ENCODE data around the gene SENP3. TPM values are rescaled to one million over a fixed set of nuclear protein-coding genes. Genes with fewer than 3 reads are reported as not detected.
A peak's percentile ranks its signal among the peaks of the same experiment; 100 is the strongest.

Gene SENP3
- total and polyA plus RNA-seq, 12 donors: 28.4 to 72.4 (median 43.9) TPM

DNA sequence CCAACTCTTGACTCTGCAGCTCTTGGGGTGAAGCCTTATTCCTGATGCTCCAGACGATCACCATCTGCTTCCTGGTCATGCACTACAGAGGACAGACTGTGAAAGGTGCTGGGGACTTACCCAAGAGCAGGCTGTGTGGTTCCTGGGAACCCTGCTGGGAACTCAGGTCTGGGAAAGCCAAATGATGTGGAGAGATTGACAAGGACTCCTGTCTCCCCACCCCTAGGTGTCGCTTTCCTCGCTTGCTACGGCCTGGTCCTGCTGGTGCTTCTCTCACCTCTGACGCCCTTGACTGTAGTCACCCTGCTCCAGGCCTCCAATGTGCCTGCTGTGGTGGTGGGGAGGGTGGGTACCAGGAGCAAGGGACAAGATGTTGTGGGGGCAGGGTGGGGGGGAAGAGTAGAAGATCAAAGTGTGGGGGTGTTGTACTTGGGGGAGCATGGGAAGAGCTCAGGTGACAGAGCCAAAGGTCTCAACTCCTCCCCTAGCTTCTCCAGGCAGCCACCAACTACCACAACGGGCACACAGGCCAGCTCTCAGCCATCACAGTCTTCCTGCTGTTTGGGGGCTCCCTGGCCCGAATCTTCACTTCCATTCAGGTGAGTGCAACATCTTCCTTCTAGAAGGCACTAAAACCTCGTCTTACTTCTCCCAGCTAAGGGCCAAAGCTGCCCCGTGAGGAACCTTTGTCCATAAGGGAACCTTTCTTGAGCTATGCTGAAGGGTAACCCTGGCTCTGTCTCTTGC lies 25.1 kb downstream of the SENP3 start:
- no peak overlapping the region for H3K4me3 ChIP-seq
- peak overlapping the region in 1 of 5 donors; percentile 7 for H3K27ac ChIP-seq
- peaks cover 18 to 37% of the 10 kb centered on the region in 2 donors for H3K4me1 ChIP-seq (replicated peaks in 1 of 2)
- WGBS, 4 donors: 72 to 89% (median 83%) methylated on average over 8 to 9 of the region's 9 CpGs
- no peaks in the 10 kb centered on the region for H3K27me3 ChIP-seq
- H3K36me3 ChIP-seq (replicated peaks in 1 of 2): peaks cover 0 to 33% of the 10 kb centered on the region in 2 donors
- no peak for DNase-seq
- H3K9me3 ChIP-seq (replicated peaks in 1 of 3): no peaks in the 10 kb centered on the region
- intact Hi-C loops (cut with DNase I): no loop called here
- TF ChIP-seq POLR2A (IDR thresholded peaks at IDR 0.05): no peak
- TF ChIP-seq, protein P1, sequence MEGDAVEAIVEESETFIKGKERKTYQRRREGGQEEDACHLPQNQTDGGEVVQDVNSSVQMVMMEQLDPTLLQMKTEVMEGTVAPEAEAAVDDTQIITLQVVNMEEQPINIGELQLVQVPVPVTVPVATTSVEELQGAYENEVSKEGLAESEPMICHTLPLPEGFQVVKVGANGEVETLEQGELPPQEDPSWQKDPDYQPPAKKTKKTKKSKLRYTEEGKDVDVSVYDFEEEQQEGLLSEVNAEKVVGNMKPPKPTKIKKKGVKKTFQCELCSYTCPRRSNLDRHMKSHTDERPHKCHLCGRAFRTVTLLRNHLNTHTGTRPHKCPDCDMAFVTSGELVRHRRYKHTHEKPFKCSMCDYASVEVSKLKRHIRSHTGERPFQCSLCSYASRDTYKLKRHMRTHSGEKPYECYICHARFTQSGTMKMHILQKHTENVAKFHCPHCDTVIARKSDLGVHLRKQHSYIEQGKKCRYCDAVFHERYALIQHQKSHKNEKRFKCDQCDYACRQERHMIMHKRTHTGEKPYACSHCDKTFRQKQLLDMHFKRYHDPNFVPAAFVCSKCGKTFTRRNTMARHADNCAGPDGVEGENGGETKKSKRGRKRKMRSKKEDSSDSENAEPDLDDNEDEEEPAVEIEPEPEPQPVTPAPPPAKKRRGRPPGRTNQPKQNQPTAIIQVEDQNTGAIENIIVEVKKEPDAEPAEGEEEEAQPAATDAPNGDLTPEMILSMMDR (IDR thresholded peaks at IDR 0.05): no peak

DNA sequence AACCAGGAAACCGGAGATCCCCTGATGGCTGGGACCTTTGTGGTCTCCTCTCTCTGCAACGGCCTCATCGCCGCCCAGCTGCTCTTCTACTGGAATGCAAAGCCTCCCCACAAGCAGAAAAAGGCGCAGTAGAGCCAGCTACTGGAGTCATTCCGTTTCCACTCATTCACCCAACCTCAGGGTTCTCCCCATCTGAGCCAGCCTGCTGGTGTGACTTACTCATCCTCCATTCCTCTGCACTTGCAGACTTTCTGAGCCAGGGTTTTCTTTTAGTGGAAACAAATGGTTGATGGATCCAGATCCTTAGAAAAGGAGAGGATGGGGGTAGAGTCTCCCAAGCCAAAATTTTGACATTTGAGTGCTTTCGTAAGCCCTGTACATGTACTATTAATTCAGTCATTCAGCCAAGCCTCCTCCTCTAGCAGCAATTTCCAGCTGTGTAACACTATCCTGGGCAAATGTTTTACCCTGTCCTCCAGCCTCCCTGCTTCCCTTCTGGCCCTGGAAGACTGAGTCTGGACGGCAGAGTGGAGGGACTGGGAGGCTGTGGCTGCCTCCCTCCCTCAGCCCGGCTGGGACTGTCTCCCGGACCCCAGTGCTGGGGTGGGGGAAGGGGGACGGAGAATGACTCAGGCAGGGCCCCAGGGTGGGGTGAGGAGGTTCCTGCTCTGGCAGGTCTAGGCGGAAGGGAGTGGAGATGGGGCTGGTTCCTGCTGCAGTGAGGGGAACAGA lies 25.9 kb downstream of the SENP3 start:
- H3K27ac ChIP-seq: peak overlapping the region in 1 of 5 donors; percentile 7
- no peaks in the 10 kb centered on the region for H3K9me3 ChIP-seq (replicated peaks in 1 of 3)
- peaks cover 0 to 41% of the 10 kb centered on the region in 2 donors for H3K36me3 ChIP-seq (replicated peaks in 1 of 2)
- H3K4me3 ChIP-seq: no peak overlapping the region
- intact Hi-C loops (cut with DNase I): no loop called here
- DNase-seq: no peak
- TF ChIP-seq, protein P1 (IDR thresholded peaks at IDR 0.05): no peak
- TF ChIP-seq POLR2A (IDR thresholded peaks at IDR 0.05): no peak
- 66 to 73% (median 70%) methylated on average over 10 to 12 of the region's 12 CpGs for WGBS, 4 donors
- peaks cover 15 to 31% of the 10 kb centered on the region in 2 donors for H3K4me1 ChIP-seq (replicated peaks in 1 of 2)
- H3K27me3 ChIP-seq: no peaks in the 10 kb centered on the region

DNA sequence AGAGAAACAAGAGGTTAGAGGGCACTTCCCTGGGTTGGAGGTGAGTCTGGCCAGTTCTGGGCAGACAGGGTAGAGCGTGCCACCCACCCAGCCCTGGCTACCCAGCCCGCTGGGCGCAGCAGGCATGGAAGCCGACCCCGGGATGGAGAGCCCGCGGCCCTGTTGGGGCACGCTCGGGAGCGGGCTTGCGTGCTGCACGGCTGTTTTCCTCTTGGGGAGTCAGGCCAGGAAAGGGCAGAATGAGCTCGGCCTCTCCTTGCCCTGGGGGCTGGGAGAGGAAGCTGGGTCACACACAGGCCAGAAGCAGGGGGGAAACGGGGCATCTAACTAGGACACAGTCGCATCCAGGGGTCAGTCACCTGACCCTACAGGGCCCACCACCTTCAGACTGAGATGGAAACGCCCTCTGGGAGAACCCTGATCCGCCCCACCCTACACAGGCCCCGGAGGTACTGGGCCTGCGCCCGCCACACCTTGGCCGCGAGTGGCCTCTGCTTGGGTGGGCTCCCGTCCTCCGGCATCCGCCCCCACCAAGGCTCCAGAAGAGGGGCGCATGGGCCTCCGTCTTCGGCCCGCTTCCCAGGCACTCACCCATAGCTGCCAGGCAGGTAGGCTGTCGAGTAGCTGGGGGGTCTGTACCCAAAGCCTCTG lies 27.0 kb downstream of the SENP3 start:
- no peaks in the 10 kb centered on the region for H3K9me3 ChIP-seq (replicated peaks in 1 of 3)
- TF ChIP-seq, protein P1 (IDR thresholded peaks at IDR 0.05): no peak
- TF ChIP-seq POLR2A (IDR thresholded peaks at IDR 0.05): no peak
- DNase-seq: no peak
- intact Hi-C loops (cut with DNase I): no loop called here
- no peaks in the 10 kb centered on the region for H3K27me3 ChIP-seq
- peak overlapping the region in 2 of 5 donors; percentile 42 to 46 for H3K27ac ChIP-seq
- H3K4me3 ChIP-seq: peak overlapping the region in 1 of 4 donors; percentile 12
- 61 to 85% (median 66%) methylated on average over 6 to 30 of the region's 30 CpGs for WGBS, 4 donors
- H3K36me3 ChIP-seq (replicated peaks in 1 of 2): peaks cover 0 to 52% of the 10 kb centered on the region in 2 donors
- peaks cover 8 to 22% of the 10 kb centered on the region in 2 donors for H3K4me1 ChIP-seq (replicated peaks in 1 of 2)

Measured in adrenal gland (tissue), 12 donors.